ENCODE results near the gene KRTAP10-11.

The KRTAP10-11 gene

DNA sequence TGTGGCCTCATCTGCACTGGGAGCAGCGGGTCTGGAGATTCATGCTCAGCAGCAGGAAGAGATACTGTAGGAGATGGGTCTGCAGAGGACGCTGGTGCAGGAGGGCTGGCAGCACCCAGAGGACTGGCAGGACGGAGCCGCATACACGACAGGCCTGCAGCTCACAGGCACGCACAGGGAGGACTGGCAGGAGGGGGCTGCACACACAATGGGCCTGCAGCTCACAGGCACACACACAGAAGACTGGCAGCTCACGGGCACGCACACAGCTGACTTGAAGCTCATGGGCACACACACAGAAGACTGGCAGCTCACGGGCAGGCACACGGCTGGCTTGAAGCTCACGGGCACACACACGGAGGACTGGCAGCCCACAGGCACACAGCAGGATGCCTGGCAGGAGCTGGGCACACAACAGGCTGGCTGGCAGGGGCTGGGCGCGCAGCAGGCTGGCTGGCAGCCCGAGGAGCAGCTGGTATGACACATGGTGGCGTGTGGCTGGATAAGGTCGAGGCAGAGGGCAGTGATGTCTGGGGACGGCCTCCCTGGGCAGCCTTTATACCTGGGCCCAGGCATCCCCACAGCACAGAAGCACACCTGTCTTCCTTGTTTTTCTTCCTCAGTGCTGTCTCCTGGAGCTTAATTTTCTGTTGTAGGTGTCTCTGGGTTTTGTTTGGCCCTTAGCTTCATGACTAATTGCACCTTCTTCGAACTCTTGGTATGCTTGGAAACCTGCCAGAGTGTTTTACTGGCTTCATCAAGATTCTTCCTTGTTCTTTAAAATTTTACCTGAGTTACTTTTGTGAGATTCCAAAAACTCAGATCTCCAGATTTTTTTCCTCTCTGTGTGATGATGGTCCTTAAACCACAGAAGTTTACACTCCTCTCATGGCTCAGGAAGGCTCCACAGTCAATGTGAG is 20.4 kb downstream of the KRTAP10-11 start, which contains the start of gene KRTAP12-2 (continued):
- TF ChIP-seq, protein P1, sequence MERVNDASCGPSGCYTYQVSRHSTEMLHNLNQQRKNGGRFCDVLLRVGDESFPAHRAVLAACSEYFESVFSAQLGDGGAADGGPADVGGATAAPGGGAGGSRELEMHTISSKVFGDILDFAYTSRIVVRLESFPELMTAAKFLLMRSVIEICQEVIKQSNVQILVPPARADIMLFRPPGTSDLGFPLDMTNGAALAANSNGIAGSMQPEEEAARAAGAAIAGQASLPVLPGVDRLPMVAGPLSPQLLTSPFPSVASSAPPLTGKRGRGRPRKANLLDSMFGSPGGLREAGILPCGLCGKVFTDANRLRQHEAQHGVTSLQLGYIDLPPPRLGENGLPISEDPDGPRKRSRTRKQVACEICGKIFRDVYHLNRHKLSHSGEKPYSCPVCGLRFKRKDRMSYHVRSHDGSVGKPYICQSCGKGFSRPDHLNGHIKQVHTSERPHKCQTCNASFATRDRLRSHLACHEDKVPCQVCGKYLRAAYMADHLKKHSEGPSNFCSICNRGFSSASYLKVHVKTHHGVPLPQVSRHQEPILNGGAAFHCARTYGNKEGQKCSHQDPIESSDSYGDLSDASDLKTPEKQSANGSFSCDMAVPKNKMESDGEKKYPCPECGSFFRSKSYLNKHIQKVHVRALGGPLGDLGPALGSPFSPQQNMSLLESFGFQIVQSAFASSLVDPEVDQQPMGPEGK (CRISPR knock-in tag; IDR thresholded peaks at IDR 0.05; ENCODE audit: borderline replicate concordance): no peak

DNA sequence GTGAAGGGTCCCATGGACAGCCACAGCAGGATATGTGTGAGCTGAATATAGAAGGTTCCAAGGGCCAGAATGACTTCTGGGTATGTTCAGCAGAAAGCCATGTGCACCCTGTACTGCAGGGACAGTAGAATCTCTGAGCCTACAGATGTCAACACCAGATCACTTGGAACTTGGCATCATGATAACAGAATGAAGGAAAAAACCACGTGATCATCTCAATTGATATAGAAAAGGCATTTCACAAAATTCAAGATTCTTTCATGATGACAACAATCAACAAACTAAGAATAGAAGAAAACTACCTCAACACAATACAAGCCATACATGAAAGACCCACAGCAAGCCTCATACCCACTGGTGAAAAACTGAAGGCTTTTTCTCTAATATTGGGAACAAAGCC is 21.4 kb downstream of the KRTAP10-11 start:
- no peak for TF ChIP-seq ARNTL (CRISPR knock-in tag; IDR thresholded peaks at IDR 0.05; ENCODE audit: borderline replicate concordance, low read depth)
- TF ChIP-seq, protein P2, sequence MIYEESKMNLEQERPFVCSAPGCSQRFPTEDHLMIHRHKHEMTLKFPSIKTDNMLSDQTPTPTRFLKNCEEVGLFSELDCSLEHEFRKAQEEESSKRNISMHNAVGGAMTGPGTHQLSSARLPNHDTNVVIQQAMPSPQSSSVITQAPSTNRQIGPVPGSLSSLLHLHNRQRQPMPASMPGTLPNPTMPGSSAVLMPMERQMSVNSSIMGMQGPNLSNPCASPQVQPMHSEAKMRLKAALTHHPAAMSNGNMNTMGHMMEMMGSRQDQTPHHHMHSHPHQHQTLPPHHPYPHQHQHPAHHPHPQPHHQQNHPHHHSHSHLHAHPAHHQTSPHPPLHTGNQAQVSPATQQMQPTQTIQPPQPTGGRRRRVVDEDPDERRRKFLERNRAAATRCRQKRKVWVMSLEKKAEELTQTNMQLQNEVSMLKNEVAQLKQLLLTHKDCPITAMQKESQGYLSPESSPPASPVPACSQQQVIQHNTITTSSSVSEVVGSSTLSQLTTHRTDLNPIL (CRISPR knock-in tag; IDR thresholded peaks at IDR 0.05; ENCODE audit: low read depth): no peak
- TF ChIP-seq, protein P3, sequence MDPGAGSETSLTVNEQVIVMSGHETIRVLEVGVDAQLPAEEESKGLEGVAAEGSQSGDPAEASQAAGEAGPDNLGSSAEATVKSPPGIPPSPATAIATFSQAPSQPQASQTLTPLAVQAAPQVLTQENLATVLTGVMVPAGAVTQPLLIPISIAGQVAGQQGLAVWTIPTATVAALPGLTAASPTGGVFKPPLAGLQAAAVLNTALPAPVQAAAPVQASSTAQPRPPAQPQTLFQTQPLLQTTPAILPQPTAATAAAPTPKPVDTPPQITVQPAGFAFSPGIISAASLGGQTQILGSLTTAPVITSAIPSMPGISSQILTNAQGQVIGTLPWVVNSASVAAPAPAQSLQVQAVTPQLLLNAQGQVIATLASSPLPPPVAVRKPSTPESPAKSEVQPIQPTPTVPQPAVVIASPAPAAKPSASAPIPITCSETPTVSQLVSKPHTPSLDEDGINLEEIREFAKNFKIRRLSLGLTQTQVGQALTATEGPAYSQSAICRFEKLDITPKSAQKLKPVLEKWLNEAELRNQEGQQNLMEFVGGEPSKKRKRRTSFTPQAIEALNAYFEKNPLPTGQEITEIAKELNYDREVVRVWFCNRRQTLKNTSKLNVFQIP (CRISPR knock-in tag; IDR thresholded peaks at IDR 0.05; ENCODE audit: borderline replicate concordance, low read depth): no peak
- no peak for TF ChIP-seq ESRRG (CRISPR knock-in tag; IDR thresholded peaks at IDR 0.05)
- TF ChIP-seq BACH2 (CRISPR knock-in tag; IDR thresholded peaks at IDR 0.05; ENCODE audit: borderline replicate concordance): no peak
- TF ChIP-seq CSDC2 (CRISPR knock-in tag; IDR thresholded peaks at IDR 0.05): no peak

DNA sequence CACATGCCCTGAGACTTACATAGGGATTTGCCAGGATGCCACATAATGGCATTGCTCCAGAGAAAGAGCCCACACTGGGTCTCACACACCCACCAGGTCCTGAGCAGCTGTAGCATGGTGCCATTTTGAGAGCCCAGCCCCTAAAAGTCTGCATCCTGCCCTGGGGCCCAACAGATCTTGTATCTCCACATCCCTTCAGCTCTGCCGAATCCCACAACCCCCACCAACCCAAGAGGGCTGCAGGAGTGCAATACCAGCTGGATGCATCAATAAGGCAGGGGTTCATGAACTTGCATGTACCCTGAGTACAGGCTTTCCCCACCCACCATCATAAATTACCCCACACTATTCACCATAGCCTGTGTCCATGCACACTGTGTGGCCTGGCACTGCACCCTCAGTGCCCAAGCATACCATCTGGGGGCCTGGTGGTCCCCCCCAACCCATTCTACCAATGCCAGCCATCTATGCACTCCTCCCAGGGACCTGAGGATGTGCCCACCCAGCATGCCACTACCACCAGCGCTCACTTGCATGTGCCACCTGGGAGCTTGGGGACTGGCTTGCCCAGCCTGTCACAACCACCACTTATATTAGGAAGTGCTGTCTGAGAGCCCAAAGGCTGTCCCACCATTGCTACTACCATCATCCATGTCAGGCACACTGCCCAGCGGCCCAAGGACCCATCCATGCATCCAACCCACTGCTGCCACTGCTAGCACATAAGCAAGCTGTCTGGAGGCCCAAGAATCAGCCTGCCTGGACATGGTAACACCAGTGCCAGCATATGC is 24.6 kb downstream of the KRTAP10-11 start:
- ATAC-seq: no peak
- TF ChIP-seq, protein P4, sequence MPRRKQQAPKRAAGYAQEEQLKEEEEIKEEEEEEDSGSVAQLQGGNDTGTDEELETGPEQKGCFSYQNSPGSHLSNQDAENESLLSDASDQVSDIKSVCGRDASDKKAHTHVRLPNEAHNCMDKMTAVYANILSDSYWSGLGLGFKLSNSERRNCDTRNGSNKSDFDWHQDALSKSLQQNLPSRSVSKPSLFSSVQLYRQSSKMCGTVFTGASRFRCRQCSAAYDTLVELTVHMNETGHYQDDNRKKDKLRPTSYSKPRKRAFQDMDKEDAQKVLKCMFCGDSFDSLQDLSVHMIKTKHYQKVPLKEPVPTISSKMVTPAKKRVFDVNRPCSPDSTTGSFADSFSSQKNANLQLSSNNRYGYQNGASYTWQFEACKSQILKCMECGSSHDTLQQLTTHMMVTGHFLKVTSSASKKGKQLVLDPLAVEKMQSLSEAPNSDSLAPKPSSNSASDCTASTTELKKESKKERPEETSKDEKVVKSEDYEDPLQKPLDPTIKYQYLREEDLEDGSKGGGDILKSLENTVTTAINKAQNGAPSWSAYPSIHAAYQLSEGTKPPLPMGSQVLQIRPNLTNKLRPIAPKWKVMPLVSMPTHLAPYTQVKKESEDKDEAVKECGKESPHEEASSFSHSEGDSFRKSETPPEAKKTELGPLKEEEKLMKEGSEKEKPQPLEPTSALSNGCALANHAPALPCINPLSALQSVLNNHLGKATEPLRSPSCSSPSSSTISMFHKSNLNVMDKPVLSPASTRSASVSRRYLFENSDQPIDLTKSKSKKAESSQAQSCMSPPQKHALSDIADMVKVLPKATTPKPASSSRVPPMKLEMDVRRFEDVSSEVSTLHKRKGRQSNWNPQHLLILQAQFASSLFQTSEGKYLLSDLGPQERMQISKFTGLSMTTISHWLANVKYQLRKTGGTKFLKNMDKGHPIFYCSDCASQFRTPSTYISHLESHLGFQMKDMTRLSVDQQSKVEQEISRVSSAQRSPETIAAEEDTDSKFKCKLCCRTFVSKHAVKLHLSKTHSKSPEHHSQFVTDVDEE (CRISPR knock-in tag; IDR thresholded peaks at IDR 0.05): no peak
- TF ChIP-seq, protein P1 (CRISPR knock-in tag; IDR thresholded peaks at IDR 0.05; ENCODE audit: borderline replicate concordance): no peak
- TF ChIP-seq SNAI2 (CRISPR knock-in tag; IDR thresholded peaks at IDR 0.05) (no peak), CSDC2 (CRISPR knock-in tag; IDR thresholded peaks at IDR 0.05) (no peak)

More for the DNA sequence above, 21.4 kb downstream of the KRTAP10-11 start:
- ATAC-seq: no peak

DNA sequence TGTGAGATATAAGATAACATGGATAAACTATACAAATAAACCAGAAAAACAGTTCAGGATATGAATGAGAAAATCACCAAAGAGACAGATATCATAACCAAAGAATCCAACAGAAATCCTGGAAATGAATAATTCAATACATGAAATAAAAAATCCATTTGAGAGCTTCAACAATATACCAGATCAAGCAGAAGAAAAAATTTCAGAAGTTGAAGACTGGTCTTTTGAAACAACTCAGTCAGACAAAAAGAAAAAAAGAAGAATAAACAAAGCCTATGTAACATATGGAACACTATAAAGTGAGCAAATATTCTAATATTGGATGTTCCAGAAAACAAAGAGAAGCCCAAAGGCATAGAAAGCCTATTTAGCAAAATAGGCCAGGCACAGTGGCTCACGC is 25.7 kb downstream of the KRTAP10-11 start:
- TF ChIP-seq SNAI2 (CRISPR knock-in tag; IDR thresholded peaks at IDR 0.05) (no peak), BACH2 (CRISPR knock-in tag; IDR thresholded peaks at IDR 0.05; ENCODE audit: borderline replicate concordance) (no peak), ZNF70 (CRISPR knock-in tag; IDR thresholded peaks at IDR 0.05) (no peak), ESRRG (CRISPR knock-in tag; IDR thresholded peaks at IDR 0.05) (no peak), RARB (CRISPR knock-in tag; IDR thresholded peaks at IDR 0.05) (no peak), ZNF8 (CRISPR knock-in tag; IDR thresholded peaks at IDR 0.05) (no peak), ZFP30 (CRISPR knock-in tag; IDR thresholded peaks at IDR 0.05) (no peak)
- TF ChIP-seq, protein P1 (CRISPR knock-in tag; IDR thresholded peaks at IDR 0.05; ENCODE audit: borderline replicate concordance): no peak
- TF ChIP-seq, protein P4 (CRISPR knock-in tag; IDR thresholded peaks at IDR 0.05): no peak
- TF ChIP-seq, protein P2 (CRISPR knock-in tag; IDR thresholded peaks at IDR 0.05; ENCODE audit: low read depth): no peak
- no peak for ATAC-seq

Measured in SK-N-SH treated with all-trans-retinoic acid at 6 μM for 48 hours (cell line).